GM20431 (cell line): Measurements from ENCODE around the gene LMAN1.

Experiments
- in situ Hi-C: fragments of 300-500 bp; cut with MseI, MboI; formaldehyde crosslinking; loops from one replicate; pipeline ENCODE4 v1.15.0; 2020; ENCODE audit warnings: low sequenced_read_pairs; ENCODE audit not compliant: unreplicated experiment

The LMAN1 gene

GRCh38 chr18:59308248-59308937, 50.7 kb downstream of the LMAN1 start:
- in situ Hi-C loops = no loop called here

GRCh38 chr18:59306640-59307039, 52.4 kb downstream of the LMAN1 start:
- in situ Hi-C loops = no loop called here

GRCh38 chr18:59305295-59305694, 53.8 kb downstream of the LMAN1 start:
- in situ Hi-C loops = no loop called here

GRCh38 chr18:59303656-59304195, 55.3 kb downstream of the LMAN1 start:
- in situ Hi-C loops = no loop called here

GRCh38 chr18:59303006-59303405, 56.1 kb downstream of the LMAN1 start:
- in situ Hi-C loops = no loop called here

GRCh38 chr18:59301929-59302328, 57.1 kb downstream of the LMAN1 start:
- in situ Hi-C loops = no loop called here

- in situ Hi-C loops = no loop called here
These were observed 58.3 kb downstream of the LMAN1 start for GRCh38 chr18:59300676-59301285.

GRCh38 chr18:59298871-59299270, 60.2 kb downstream of the LMAN1 start:
- in situ Hi-C loops = no loop called here

GRCh38 chr18:59293317-59293716, 65.7 kb downstream of the LMAN1 start:
- in situ Hi-C loops = no loop called here

GRCh38 chr18:59286341-59286740, 72.7 kb downstream of the LMAN1 start:
- in situ Hi-C loops = no loop called here

GRCh38 chr18:59282341-59282740, 76.7 kb downstream of the LMAN1 start:
- in situ Hi-C loops = no loop called here

GRCh38 chr18:59279722-59280121, 79.3 kb downstream of the LMAN1 start:
- in situ Hi-C loops = no loop called here

GRCh38 chr18:59279193-59279592, 79.9 kb downstream of the LMAN1 start:
- in situ Hi-C loops = no loop called here

GRCh38 chr18:59278793-59279192, 80.3 kb downstream of the LMAN1 start:
- in situ Hi-C loops = no loop called here
